HEK293 (cell line): ENCODE measurements around the gene DDX31.

Source experiments
- CTCF ChIP-seq: fragments of 450-650 bp; formaldehyde crosslinking; IDR thresholded peaks from 2 replicates; pipeline ENCODE4 v1.5.1; 2016; ENCODE audit warnings: missing biosample characterization, missing genetic modification characterization
- GLIS2 ChIP-seq: fragments of 450-650 bp; formaldehyde crosslinking; IDR thresholded peaks from 2 replicates; pipeline ENCODE4 v1.5.1; 2016; ENCODE audit warnings: missing biosample characterization, missing genetic modification characterization
- KLF16 ChIP-seq: fragments of 450-650 bp; formaldehyde crosslinking; IDR thresholded peaks from 2 replicates; pipeline ENCODE4 v1.5.1; 2017; ENCODE audit warnings: missing biosample characterization, missing genetic modification characterization
- KLF9 ChIP-seq: fragments of 450-650 bp; formaldehyde crosslinking; IDR thresholded peaks from 2 replicates; pipeline ENCODE4 v1.5.1; 2016; ENCODE audit warnings: missing biosample characterization, missing genetic modification characterization, low read depth
- MEIS1 ChIP-seq: sonication (generic); formaldehyde crosslinking; IDR thresholded peaks from 2 replicates; pipeline ENCODE4 v1.8.1; 2022; ENCODE audit warnings: missing genetic modification reagents, mild to moderate bottlenecking, borderline replicate concordance
- MYNN ChIP-seq: fragments of 450-650 bp; formaldehyde crosslinking; IDR thresholded peaks from 2 replicates; pipeline ENCODE4 v1.5.1; 2016; ENCODE audit warnings: missing biosample characterization, missing genetic modification characterization, borderline replicate concordance
- PRDM1 ChIP-seq: fragments of 450-650 bp; formaldehyde crosslinking; IDR thresholded peaks from 2 replicates; pipeline ENCODE4; 2016; ENCODE audit warnings: missing biosample characterization, missing genetic modification characterization
- RBAK ChIP-seq: fragments of 450-650 bp; formaldehyde crosslinking; IDR thresholded peaks from 2 replicates; pipeline ENCODE4 v1.5.1; 2016; ENCODE audit warnings: missing biosample characterization, missing genetic modification characterization
- ZBTB20 ChIP-seq: fragments of 450-650 bp; formaldehyde crosslinking; IDR thresholded peaks from 2 replicates; pipeline ENCODE4 v1.5.1; 2016; ENCODE audit warnings: missing biosample characterization, missing genetic modification characterization
- ZNF16 ChIP-seq: fragments of 450-650 bp; formaldehyde crosslinking; IDR thresholded peaks from 2 replicates; pipeline ENCODE4 v1.5.1; 2016; ENCODE audit warnings: low read depth, missing biosample characterization, missing genetic modification characterization
- ZNF292 ChIP-seq: fragments of 450-650 bp; formaldehyde crosslinking; IDR thresholded peaks from 2 replicates; pipeline ENCODE4 v1.5.1; 2016; ENCODE audit warnings: low read depth, missing biosample characterization, missing genetic modification characterization, borderline replicate concordance
- ZNF596 ChIP-seq: fragments of 450-650 bp; IDR thresholded peaks from 2 replicates; pipeline ENCODE4 v1.5.0; 2018; ENCODE audit warnings: missing biosample characterization, mild to moderate bottlenecking, missing genetic modification characterization, moderate library complexity
- ZNF670 ChIP-seq: fragments of 450-650 bp; formaldehyde crosslinking; IDR thresholded peaks from 2 replicates; pipeline ENCODE4 v1.5.1; 2016; ENCODE audit warnings: missing biosample characterization, missing genetic modification characterization, low read depth
- ZNF776 ChIP-seq: fragments of 450-650 bp; formaldehyde crosslinking; IDR thresholded peaks from 2 replicates; pipeline ENCODE4 v1.5.0; 2017; ENCODE audit warnings: missing biosample characterization, missing genetic modification characterization, borderline replicate concordance

- TF ChIP-seq CTCF (tag by site-specific recombination) (no peak), RBAK (tag by site-specific recombination) (no peak), KLF9 (tag by site-specific recombination) (no peak), ZBTB20 (tag by site-specific recombination) (no peak), ZNF670 (no peak), MYNN (tag by site-specific recombination) (no peak), PRDM1 (tag by site-specific recombination) (no peak), ZNF776 (tag by site-specific recombination) (no peak), ZNF292 (tag by site-specific recombination) (no peak), MEIS1 (CRISPR knock-in tag) (no peak), ZNF16 (tag by site-specific recombination) (no peak), KLF16 (tag by site-specific recombination) (no peak), GLIS2 (tag by site-specific recombination) (no peak), ZNF596 (tag by site-specific recombination) (no peak)
These were observed 60.6 kb downstream of the DDX31 start for GRCh38 chr9:132609184-132609583.
